ENCODE measurements around the gene RHOT2.

DNA sequence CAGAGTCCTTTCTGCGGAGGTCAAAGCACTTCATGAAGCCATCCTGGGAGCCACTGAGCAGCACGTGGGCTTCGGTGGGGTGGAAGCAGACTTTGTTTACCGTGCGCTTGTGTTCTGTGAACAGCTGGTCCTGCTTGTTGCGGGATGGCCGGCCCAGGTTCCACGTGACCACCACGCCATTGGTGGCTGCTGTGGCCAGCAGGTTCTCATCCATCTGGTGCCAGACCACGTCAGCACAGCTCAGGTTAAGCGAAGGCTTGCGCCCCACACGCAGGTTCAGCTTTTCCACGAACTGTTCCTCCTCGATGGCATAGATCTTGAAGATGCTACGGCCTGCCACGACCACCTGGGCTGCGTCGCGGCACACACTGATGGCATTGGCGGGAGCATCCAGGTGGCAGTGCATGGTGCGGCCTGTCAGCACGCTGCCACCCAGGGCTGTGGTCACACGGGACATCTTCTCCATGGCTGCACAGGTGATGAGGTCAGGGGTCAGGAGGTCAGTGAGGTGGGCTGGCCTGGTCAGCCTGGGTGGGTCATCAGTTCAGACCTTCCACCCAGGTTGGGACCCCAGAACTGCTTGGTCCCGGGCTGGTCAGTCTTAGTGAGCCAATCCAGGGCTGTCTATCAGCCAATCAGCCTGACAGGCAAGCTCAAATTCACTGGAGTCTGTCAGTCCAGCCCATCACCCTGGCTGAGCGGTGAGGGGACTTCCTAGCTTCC lies 21.4 kb downstream of the RHOT2 start:
- TF ChIP-seq, protein P1, sequence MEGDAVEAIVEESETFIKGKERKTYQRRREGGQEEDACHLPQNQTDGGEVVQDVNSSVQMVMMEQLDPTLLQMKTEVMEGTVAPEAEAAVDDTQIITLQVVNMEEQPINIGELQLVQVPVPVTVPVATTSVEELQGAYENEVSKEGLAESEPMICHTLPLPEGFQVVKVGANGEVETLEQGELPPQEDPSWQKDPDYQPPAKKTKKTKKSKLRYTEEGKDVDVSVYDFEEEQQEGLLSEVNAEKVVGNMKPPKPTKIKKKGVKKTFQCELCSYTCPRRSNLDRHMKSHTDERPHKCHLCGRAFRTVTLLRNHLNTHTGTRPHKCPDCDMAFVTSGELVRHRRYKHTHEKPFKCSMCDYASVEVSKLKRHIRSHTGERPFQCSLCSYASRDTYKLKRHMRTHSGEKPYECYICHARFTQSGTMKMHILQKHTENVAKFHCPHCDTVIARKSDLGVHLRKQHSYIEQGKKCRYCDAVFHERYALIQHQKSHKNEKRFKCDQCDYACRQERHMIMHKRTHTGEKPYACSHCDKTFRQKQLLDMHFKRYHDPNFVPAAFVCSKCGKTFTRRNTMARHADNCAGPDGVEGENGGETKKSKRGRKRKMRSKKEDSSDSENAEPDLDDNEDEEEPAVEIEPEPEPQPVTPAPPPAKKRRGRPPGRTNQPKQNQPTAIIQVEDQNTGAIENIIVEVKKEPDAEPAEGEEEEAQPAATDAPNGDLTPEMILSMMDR (IDR thresholded peaks at IDR 0.05; ENCODE audit: low read length), result no peak
- no peak for TF ChIP-seq EZH2 (IDR thresholded peaks at IDR 0.05; ENCODE audit: borderline replicate concordance, low read length)
